GM10847 (cell line): ENCODE measurements around the gene GIT2.

Source experiments
- POLR2A ChIP-seq: IDR thresholded peaks from 2 replicates; pipeline ENCODE4 v1.6.1; 2011; ENCODE audit not compliant: insufficient read length; ENCODE audit errors: extremely low read depth

GIT2 gene

GRCh38 chr12:109900752-109901580 is 95.2 kb downstream of the GIT2 start:
- TF ChIP-seq POLR2A = no peak

- TF ChIP-seq POLR2A = peak; percentile 41
Observed at GRCh38 chr12:109899783-109900751, 96.1 kb downstream of the GIT2 start, which contains the start of gene TCHP. TSS of gene TCHP (plus strand) at chr12:109900274. CDS start at chr12:109903027, 2,753 bp downstream.

DNA sequence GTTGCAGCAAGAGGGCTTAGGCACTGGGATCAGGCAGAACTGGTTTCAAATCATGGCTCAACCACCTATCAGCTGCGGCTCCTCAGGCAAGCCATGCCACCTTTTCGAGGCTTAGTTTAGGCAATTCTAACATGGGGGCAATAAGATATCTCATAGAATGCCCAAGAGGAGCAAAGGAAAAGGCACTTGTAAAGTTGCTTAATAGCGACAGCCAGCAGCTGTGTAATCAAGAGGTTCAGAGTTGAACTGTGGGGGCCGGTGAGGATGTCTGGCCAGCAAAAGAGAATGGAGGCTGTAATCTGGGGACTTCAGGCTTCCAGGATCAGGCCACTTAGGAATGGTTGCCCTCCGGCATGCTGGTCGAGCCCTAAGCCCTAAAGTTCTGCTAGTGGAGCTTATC is 99.1 kb downstream of the GIT2 start:
- TF ChIP-seq POLR2A = no peak

- TF ChIP-seq POLR2A = no peak
Observed at GRCh38 chr12:109896188-109896587, 100.0 kb downstream of the GIT2 start.

- TF ChIP-seq POLR2A = no peak
Observed at GRCh38 chr12:109894939-109895338, 101.2 kb downstream of the GIT2 start.

- no peak for TF ChIP-seq POLR2A
Observed at GRCh38 chr12:109893261-109893995, 102.7 kb downstream of the GIT2 start.

- TF ChIP-seq POLR2A = no peak
Observed at GRCh38 chr12:109892748-109893147, 103.4 kb downstream of the GIT2 start.

DNA sequence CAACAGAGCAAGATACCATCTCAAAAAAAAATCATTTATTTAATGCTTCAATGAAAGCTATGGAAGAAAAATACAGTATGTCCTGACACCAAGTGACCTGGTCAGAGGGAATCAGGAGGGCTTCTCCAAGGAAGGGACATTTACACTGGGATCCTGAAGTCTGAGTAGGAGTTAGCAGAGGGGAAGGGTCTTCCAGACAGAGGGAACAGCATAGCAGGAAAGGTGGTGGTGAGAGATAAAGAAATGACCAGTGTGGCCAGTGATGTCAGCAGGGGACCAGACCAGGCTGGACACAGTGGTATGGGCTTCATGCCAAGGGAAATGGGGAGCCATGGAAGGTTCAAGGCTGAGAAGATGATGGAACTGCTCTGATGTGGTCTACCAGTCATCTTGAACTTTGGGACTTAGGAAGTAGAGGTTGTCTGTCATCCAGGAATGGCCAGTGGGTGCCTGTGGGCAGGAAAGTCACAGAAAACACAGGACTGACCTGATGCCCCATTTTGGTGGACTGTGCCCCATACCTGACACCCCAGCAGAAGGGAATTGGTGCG is 103.9 kb downstream of the GIT2 start:
- no peak for TF ChIP-seq POLR2A

- no peak for TF ChIP-seq POLR2A
Observed at GRCh38 chr12:109890620-109891170, 105.5 kb downstream of the GIT2 start.

DNA sequence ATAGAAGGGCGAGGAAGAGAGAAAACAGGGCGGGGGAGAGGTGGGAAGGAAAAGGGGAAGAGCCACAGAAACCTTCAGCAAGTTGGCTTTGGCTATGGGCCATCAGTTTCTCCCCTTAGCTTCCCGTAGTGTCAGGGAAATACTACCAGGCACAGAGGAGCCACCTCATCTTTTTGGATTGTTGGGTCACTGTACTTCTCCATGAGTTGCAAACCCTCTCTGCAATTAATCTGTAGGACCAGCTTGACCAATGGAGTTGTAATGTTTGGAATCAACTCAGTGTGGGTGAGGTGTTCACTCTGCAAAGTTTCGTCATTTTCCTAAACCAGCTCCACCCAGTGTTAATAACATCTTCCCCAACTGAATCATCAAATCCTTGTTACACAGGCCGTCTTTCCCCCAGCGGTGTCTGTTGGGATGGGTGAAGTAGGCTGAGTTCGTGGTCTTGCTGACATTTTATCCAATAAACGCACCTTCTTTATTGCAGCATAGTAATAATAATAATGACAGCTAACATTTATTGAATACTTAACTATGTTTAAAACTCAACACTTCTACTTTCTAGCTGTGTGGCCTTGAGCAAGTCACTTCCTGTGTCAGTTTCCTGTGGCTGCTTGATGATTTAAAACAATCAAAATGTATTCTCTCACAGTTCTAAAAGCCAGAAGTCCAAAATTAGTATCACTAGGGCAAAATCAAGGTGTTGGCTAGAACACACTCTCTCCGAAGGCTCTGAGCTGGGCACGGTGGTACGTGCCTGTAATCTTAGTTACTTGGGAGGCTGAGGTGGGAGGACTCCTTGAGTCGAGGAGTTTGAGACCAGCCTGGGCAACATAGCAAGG is 107.8 kb downstream of the GIT2 start:
- no peak for TF ChIP-seq POLR2A

- TF ChIP-seq POLR2A = no peak
Observed at GRCh38 chr12:109885616-109886015, 110.6 kb downstream of the GIT2 start.

DNA sequence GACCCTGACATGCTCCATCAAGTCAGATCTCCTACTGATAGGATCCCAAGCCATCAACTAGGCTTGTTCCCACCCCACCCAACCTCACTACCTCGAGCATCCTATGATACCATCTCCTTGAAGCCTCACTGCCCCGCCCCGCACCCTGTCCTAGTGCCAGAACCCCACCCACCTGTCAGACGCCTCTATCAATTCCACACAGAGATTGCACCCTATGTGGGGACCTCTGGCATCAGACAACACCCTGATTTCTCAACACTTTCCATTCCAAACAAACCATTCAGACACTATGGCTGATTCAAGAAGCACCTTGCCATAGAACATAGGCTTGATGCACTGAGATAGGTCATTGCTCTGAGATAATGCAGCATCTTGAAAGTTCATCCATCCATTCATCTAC is 112.7 kb downstream of the GIT2 start:
- TF ChIP-seq POLR2A = no peak

DNA sequence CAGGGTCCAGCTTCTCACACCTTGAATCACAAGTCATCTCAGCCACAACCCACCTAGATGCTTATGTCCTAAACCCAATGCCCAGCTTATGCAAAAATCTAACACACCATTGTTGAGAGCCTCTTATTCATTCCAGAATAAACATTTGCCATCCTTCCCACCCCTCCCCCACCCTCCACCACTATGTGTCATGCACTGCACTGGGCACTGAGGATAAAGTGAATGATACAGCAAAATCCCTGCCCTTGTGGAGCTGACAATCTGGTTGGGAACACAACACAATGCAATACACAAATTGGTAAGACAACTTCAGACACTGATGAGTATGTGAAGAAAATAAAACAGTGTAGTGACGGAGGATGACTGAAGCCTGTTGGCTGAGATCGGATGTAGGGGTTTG is 114.4 kb downstream of the GIT2 start:
- TF ChIP-seq POLR2A = no peak

DNA sequence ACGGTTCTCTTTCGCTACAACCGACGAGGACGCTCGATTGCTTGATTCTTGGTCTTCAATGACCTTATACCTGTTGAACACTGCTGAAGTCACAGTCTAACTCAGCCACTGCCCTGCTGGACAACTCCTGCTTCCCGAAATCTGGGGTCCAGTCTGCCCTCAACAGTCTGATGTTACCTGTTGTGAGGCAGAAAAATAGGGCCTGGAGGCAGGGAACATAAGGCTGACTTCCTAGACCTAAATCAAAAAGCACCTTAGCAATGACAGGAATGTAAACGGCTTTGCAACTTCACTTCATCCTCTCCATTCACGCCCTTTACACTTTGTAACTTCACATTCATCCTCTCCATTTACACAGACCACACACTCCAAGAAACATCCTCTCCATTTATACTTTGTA is 115.2 kb downstream of the GIT2 start:
- TF ChIP-seq POLR2A = no peak
